B cell (primary cell): Measurements from ENCODE around the gene GSTA1. TPM values are rescaled to one million over a fixed set of nuclear protein-coding genes. Genes with fewer than 3 reads are reported as not detected.

Experiments used
- ATAC-seq: fragments of 200-7000 bp; cut with Tn5 transposase; one replicate; pipeline ENCODE4 v1.10.0; 2021; ENCODE audit warnings: low read depth, mild to moderate bottlenecking, moderate number of reproducible peaks, moderate library complexity
- CTCF ChIA-PET: fragments of 350-600 bp; sonication (Branson Sonifier 250); formaldehyde crosslinking; loops from one replicate; lab custom pipeline; 2021; ENCODE audit warnings: antibody characterized with exemption, inconsistent platforms; lab: Charles Lee
- POLR2A ChIA-PET: fragments of 350-600 bp; sonication (Branson Sonifier 250); formaldehyde crosslinking; loops from one replicate; lab custom pipeline; 2021; ENCODE audit warnings: antibody characterized with exemption; lab: Charles Lee
- DNase-seq: peaks from one replicate; pipeline ENCODE4 v3.0.0; 2013
- H2AFZ ChIP-seq: 2 replicates; pipeline ENCODE4 v1.6.1; 2012; ENCODE audit warnings: mild to moderate bottlenecking, low read depth, low read length; ENCODE audit not compliant: insufficient read depth, poor library complexity, severe bottlenecking
- H3K27ac ChIP-seq, 2 donors: 1 replicate in 1 of 2; 2 replicates in 1 of 2; pipeline ENCODE4 v1.5.1; 2012 to 2013; ENCODE audit warnings: low read length in 2 of 2, mild to moderate bottlenecking in 2 of 2, moderate library complexity in 1 of 2
- H3K27me3 ChIP-seq, 4 experiments: fragments of 200-600 bp in 1 of 4; sonication (generic) in 1 of 4; replicated peaks in 1 of 4; 1 replicate in 2 of 4; 2 replicates in 2 of 4; pipeline versions ENCODE4 v1.6.1 to v1.7.0; 2013 to 2016; ENCODE audit warnings: low read length in 3 of 4, mild to moderate bottlenecking in 2 of 4, mixed read lengths in 1 of 4, moderate library complexity in 1 of 4; ENCODE audit not compliant: insufficient read depth in 4 of 4, control insufficient read depth in 3 of 4; ENCODE audit errors: control extremely low read depth in 1 of 4
- H3K36me3 ChIP-seq, 2 experiments: replicated peaks in 1 of 2; 1 replicate in 1 of 2; 2 replicates in 1 of 2; pipeline versions ENCODE4 v1.6.1 to v1.7.1; 2013; ENCODE audit warnings: low read length in 1 of 2; ENCODE audit not compliant: insufficient read depth in 2 of 2, control insufficient read depth in 1 of 2; ENCODE audit errors: control extremely low read depth in 1 of 2, extremely low read depth in 1 of 2
- H3K4me1 ChIP-seq, 2 donors: fragments of 200-600 bp in 1 of 2; sonication (generic) in 1 of 2; 1 replicate in 1 of 2; 2 replicates in 1 of 2; pipeline versions ENCODE4 v1.5.1 to v1.6.1; 2013 to 2017; ENCODE audit warnings: low read length in 2 of 2; ENCODE audit not compliant: control insufficient read depth in 2 of 2, insufficient read depth in 2 of 2
- H3K4me2 ChIP-seq: replicated peaks from 2 replicates; pipeline ENCODE3; 2012; ENCODE audit warnings: mild to moderate bottlenecking, low read depth, low read length; ENCODE audit not compliant: poor library complexity, severe bottlenecking
- H3K4me3 ChIP-seq, 5 experiments: fragments of 200-600 bp in 1 of 5; sonication (generic) in 1 of 5; 1 replicate in 3 of 5; 2 replicates in 2 of 5; pipeline versions ENCODE4 v1.5.1 to v1.7.0; 2011 to 2016; ENCODE audit warnings: low read length in 4 of 5, mild to moderate bottlenecking in 4 of 5, low read depth in 2 of 5, control low read depth in 1 of 5, moderate library complexity in 1 of 5; ENCODE audit not compliant: insufficient read depth in 1 of 5; ENCODE audit errors: control extremely low read depth in 1 of 5, extremely low read depth in 1 of 5
- H3K79me2 ChIP-seq: fragments of 200-600 bp; sonication (generic); one replicate; pipeline ENCODE4 v1.6.0; 2016; ENCODE audit warnings: low read length; ENCODE audit not compliant: control insufficient read depth, insufficient read depth
- H3K9ac ChIP-seq: fragments of 200-600 bp; sonication (generic); 2 replicates; pipeline ENCODE4 v1.6.1; 2017; ENCODE audit warnings: mild to moderate bottlenecking, low read length, moderate library complexity
- H3K9me3 ChIP-seq, 3 donors: one replicate each; pipeline versions ENCODE4 v1.6.1 to v1.7.1; 2013; ENCODE audit warnings: low read length in 2 of 3; ENCODE audit not compliant: control insufficient read depth in 2 of 3, insufficient read depth in 1 of 3; ENCODE audit errors: control extremely low read depth in 1 of 3
- H4K20me1 ChIP-seq: 2 replicates; pipeline ENCODE4 v1.6.0; 2012; ENCODE audit warnings: mild to moderate bottlenecking, low read length; ENCODE audit not compliant: insufficient read depth, control insufficient read depth, poor library complexity, severe bottlenecking
- H3K27ac Mint-ChIP-seq: one replicate; pipeline ENCODE4 v1.8.0; 2021; ENCODE audit warnings: mixed read lengths
- H3K27me3 Mint-ChIP-seq: one replicate; pipeline ENCODE4 v1.8.0; 2021; ENCODE audit warnings: mixed read lengths
- H3K4me1 Mint-ChIP-seq: one replicate; pipeline ENCODE4 v1.8.0; 2021; ENCODE audit warnings: mixed read lengths
- H3K4me3 Mint-ChIP-seq: one replicate; pipeline ENCODE4 v1.8.0; 2021; ENCODE audit warnings: mixed read lengths
- H3K9me3 Mint-ChIP-seq: one replicate; pipeline ENCODE4 v1.8.0; 2022; ENCODE audit warnings: mixed read lengths; ENCODE audit not compliant: insufficient read depth
- CTCF ChIP-seq: fragments of 200-600 bp; IDR thresholded peaks from one replicate; pipeline ENCODE4 v1.8.0; 2022; ENCODE audit warnings: antibody characterized with exemption, mild to moderate bottlenecking
- EZH2 ChIP-seq: IDR thresholded peaks from 2 replicates; pipeline ENCODE4 v1.6.1; 2012; ENCODE audit warnings: borderline replicate concordance, low read depth, mild to moderate bottlenecking, moderate library complexity, low read length; ENCODE audit not compliant: insufficient read depth, poor library complexity, severe bottlenecking
- WGBS: methylation state at CpG from one replicate; pipeline ENCODE4 v1.1.5; 2013; ENCODE audit warnings: missing lambda C conversion rate; ENCODE audit not compliant: insufficient coverage; 5-methylcytosine and 5-hydroxymethylcytosine counted together
- intact Hi-C: fragments of 100-400 bp; cut with micrococcal nuclease; formaldehyde crosslinking; loops from one replicate; pipeline ENCODE4 v1.10.0; 2022
- polyA plus RNA-seq: library from polyadenylated mRNA; depleted of rRNA; stranded (reverse); fragments of >200 nt; gene quantifications from 2 replicates; pipeline ENCODE4 v1.2.3, GENCODE V29; 2012
- total RNA-seq, 2 donors: library from RNA; stranded (reverse); fragments of 120-200 nt in 1 of 2; gene quantifications; 1 replicate in 1 of 2; 2 replicates in 1 of 2; pipeline versions ENCODE4 v1.2.3 to v1.2.4, GENCODE V29; 2013 to 2022

Gene GSTA1
- total and polyA plus RNA-seq, 2 donors (not counting 1 experiment from before 2014, with no cell fraction given): not detected

GRCh38 chr6:52846002-52846401 is 42.4 kb upstream of the GSTA1 start:
- Histone ChIP-seq H3K4me1 (no peaks in the 10 kb centered on the region), H2AFZ (no peak overlapping the region), H3K9me3 (no peaks in the 10 kb centered on the region), H3K4me2 (no peak overlapping the region), H3K4me3 (no peak overlapping the region), H3K9ac (no peak overlapping the region), H4K20me1 (no peaks in the 10 kb centered on the region), H3K79me2 (no peaks in the 10 kb centered on the region), H3K27ac (no peak overlapping the region), H3K36me3 (no peaks in the 10 kb centered on the region), H3K27me3 (peaks cover 0 to 4% (median 1%) of the 10 kb centered on the region in 4 experiments)
- ChIA-PET POLR2A (no interaction called here), CTCF (no interaction called here)
- TF ChIP-seq CTCF (no peak), EZH2 (no peak)
- Mint-ChIP-seq H3K27me3 (peaks cover 15% of the 10 kb centered on the region), H3K4me3 (no peak overlapping the region), H3K9me3 (no peaks in the 10 kb centered on the region), H3K27ac (no peak overlapping the region), H3K4me1 (no peaks in the 10 kb centered on the region)
- no peak for DNase-seq
- no CpG with 5 or more reads among the region's 1 CpG for WGBS
- no peak for ATAC-seq
- intact Hi-C loops: no loop called here

- 92% methylated on average over 2 of the region's 4 CpGs for WGBS
These were observed 40.0 kb upstream of the GSTA1 start for GRCh38 chr6:52843605-52844004.

More at GRCh38 chr6:52843605-52844004, 40.0 kb upstream of the GSTA1 start:
- Mint-ChIP-seq H3K9me3 (no peaks in the 10 kb centered on the region), H3K27ac (no peak overlapping the region), H3K4me1 (no peaks in the 10 kb centered on the region), H3K4me3 (no peak overlapping the region), H3K27me3 (peaks cover 22% of the 10 kb centered on the region)
- no peak for TF ChIP-seq EZH2
- no peak for TF ChIP-seq CTCF
- H2AFZ ChIP-seq: no peak overlapping the region
- ATAC-seq: no peak
- no peaks in the 10 kb centered on the region for H3K79me2 ChIP-seq
- no peaks in the 10 kb centered on the region for H3K9me3 ChIP-seq
- no peak overlapping the region for H3K9ac ChIP-seq
- CTCF ChIA-PET: no interaction called here
- H3K27me3 ChIP-seq: peaks cover 0 to 10% (median 2%) of the 10 kb centered on the region in 4 experiments
- no peak overlapping the region for H3K4me2 ChIP-seq
- intact Hi-C loops: no loop called here
- POLR2A ChIA-PET: no interaction called here
- H3K36me3 ChIP-seq: no peaks in the 10 kb centered on the region
- H3K27ac ChIP-seq: no peak overlapping the region
- no peaks in the 10 kb centered on the region for H3K4me1 ChIP-seq
- DNase-seq: no peak
- no peak overlapping the region for H3K4me3 ChIP-seq
- H4K20me1 ChIP-seq: no peaks in the 10 kb centered on the region
